SU-DHL-6 (cell line): ENCODE results near the gene RPS27L.
A peak's percentile ranks its signal among the peaks of the same experiment; 100 is the strongest.

Source experiments
- H2AFZ ChIP-seq: fragments of 200-600 bp; sonication (generic); 2 replicates; pipeline ENCODE4 v1.6.1; 2014; ENCODE audit warnings: low read depth, mild to moderate bottlenecking, moderate library complexity, mixed read lengths, antibody characterized with exemption, low read length; ENCODE audit not compliant: severe bottlenecking
- H3F3A ChIP-seq: fragments of 200-600 bp; shearing (Covaris generic); 2 replicates; pipeline ENCODE4 v1.6.0; 2016; ENCODE audit warnings: antibody characterized with exemption, mild to moderate bottlenecking; ENCODE audit not compliant: insufficient read depth
- H3K27ac ChIP-seq: fragments of 200-600 bp; sonication (generic); 2 replicates; pipeline ENCODE4 v1.5.1; 2016; ENCODE audit warnings: low read depth, mild to moderate bottlenecking, low read length, moderate library complexity, mixed read lengths
- H3K27me3 ChIP-seq: fragments of 200-600 bp; sonication (generic), shearing (Covaris generic); 2 replicates; pipeline ENCODE4 v1.6.0; 2014; ENCODE audit warnings: mild to moderate bottlenecking, low read length
- H3K36me3 ChIP-seq: fragments of 200-600 bp; sonication (generic); 2 replicates; pipeline ENCODE4 v1.6.1; 2014; ENCODE audit warnings: mild to moderate bottlenecking, low read length, mixed read lengths
- H3K4me2 ChIP-seq: fragments of 300-600, 200-600 bp; shearing (Covaris generic), sonication (generic); 2 replicates; pipeline ENCODE4 v1.6.0; 2014; ENCODE audit warnings: low read length, low read depth, mild to moderate bottlenecking; ENCODE audit not compliant: poor library complexity, severe bottlenecking
- H3K4me3 ChIP-seq: fragments of 200-600 bp; sonication (generic); 2 replicates; pipeline ENCODE4 v1.5.1; 2014; ENCODE audit warnings: antibody characterized with exemption, low read length, mild to moderate bottlenecking, mixed read lengths; ENCODE audit not compliant: insufficient read depth, poor library complexity, severe bottlenecking
- H3K79me2 ChIP-seq: fragments of 200-600 bp; sonication (generic); 2 replicates; pipeline ENCODE4 v1.6.1; 2014; ENCODE audit warnings: mild to moderate bottlenecking, low read length, moderate library complexity; ENCODE audit not compliant: insufficient read depth
- H3K9ac ChIP-seq: fragments of 200-600 bp; sonication (generic); 2 replicates; pipeline ENCODE4 v1.7.0; 2014; ENCODE audit warnings: mild to moderate bottlenecking, low read length
- H3K9me2 ChIP-seq: fragments of 200-600 bp; sonication (generic); replicated peaks from 2 replicates; pipeline ENCODE4 v1.6.1; 2014; ENCODE audit warnings: low read length; ENCODE audit not compliant: insufficient read depth
- H3K9me3 ChIP-seq: fragments of 200-600 bp; sonication (generic); 2 replicates; pipeline ENCODE4 v1.6.1; 2014; ENCODE audit warnings: low read length, mixed read lengths; ENCODE audit not compliant: insufficient read depth
- H4K20me1 ChIP-seq: fragments of 200-600 bp; sonication (generic); 2 replicates; pipeline ENCODE4 v1.6.1; 2014; ENCODE audit warnings: low read depth, mild to moderate bottlenecking, antibody characterized with exemption, low read length, moderate library complexity, mixed read lengths
- CTCF ChIP-seq: fragments of 200-600 bp; sonication (generic); IDR thresholded peaks from one replicate; pipeline ENCODE4 v1.5.1; 2017; ENCODE audit warnings: antibody characterized with exemption, mild to moderate bottlenecking, low read length, moderate library complexity; ENCODE audit not compliant: insufficient read depth, poor library complexity, severe bottlenecking
- EZH2phosphoT487 ChIP-seq: fragments of 200-600 bp; sonication (generic), shearing (Covaris generic); conservative IDR thresholded peaks from 2 replicates; pipeline ENCODE4 v1.6.1; 2018; ENCODE audit warnings: mild to moderate bottlenecking, antibody characterized with exemption, low read length, moderate library complexity, mixed read lengths

RPS27L gene

DNA sequence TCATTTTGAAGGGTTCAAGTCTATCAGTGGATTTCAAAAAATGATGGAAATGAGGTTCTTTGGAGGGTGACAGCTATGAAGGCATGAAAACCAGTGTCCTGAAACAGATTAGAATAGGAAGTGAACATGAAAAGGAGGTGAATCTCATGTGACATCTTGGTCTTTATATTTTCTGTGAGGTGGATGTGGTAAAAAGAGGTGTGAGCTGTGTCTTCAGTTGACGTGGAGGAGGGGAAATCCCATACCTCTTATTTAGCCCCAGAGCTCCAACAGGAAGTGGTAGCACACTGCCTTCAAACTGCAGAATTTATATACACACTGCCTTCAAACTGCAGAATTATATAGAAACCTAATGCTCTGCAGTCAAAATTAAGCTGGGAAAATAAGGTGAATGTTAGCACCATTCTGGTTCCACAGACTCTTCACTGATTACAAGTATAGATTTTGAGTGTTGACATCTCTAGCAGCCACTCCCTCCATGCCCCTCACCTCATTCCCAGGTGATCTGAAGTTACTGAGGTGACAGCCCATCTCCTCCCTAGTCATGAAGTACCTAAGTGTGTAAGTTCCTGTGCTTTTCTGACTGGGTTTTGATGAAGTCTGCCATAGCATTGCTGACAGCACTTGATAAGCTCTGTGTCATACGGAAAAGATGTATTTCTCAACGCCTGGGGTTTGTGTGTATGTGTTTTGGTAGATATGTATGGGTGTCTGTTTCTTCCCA lies 34.8 kb upstream of the RPS27L start:
- H3K9me2 ChIP-seq = no peaks in the 10 kb centered on the region
- no peaks in the 10 kb centered on the region for H3K9me3 ChIP-seq
- peaks cover 73% of the 10 kb centered on the region for H3K79me2 ChIP-seq
- peaks cover 30% of the 10 kb centered on the region for H3F3A ChIP-seq
- H3K27ac ChIP-seq = peak overlapping the region; percentile 97
- no peaks in the 10 kb centered on the region for H3K27me3 ChIP-seq
- no peaks in the 10 kb centered on the region for H3K36me3 ChIP-seq
- H4K20me1 ChIP-seq = no peaks in the 10 kb centered on the region
- H2AFZ ChIP-seq = no peak overlapping the region
- H3K4me3 ChIP-seq = peak overlapping the region; percentile 90
- TF ChIP-seq CTCF (no peak), EZH2phosphoT487 (no peak)
- H3K4me2 ChIP-seq = peak overlapping the region; percentile 96
- H3K9ac ChIP-seq = peak overlapping the region; percentile 92

- Histone ChIP-seq H2AFZ (no peak overlapping the region), H3K79me2 (peaks cover 64% of the 10 kb centered on the region), H4K20me1 (no peaks in the 10 kb centered on the region), H3K4me2 (peak overlapping the region; percentile 96), H3K36me3 (no peaks in the 10 kb centered on the region), H3K9me3 (no peaks in the 10 kb centered on the region), H3K27me3 (no peaks in the 10 kb centered on the region), H3F3A (peaks cover 30% of the 10 kb centered on the region), H3K9ac (peak overlapping the region; percentile 92), H3K9me2 (no peaks in the 10 kb centered on the region), H3K4me3 (peak overlapping the region; percentile 90), H3K27ac (peak overlapping the region; percentile 97)
- TF ChIP-seq EZH2phosphoT487 (no peak), CTCF (no peak)
Observed at GRCh38 chr15:63190769-63191649, 33.7 kb upstream of the RPS27L start.

- H3K9ac ChIP-seq = peak overlapping the region; percentile 92
- peaks cover 30% of the 10 kb centered on the region for H3F3A ChIP-seq
- peaks cover 55% of the 10 kb centered on the region for H3K79me2 ChIP-seq
- no peaks in the 10 kb centered on the region for H4K20me1 ChIP-seq
- H2AFZ ChIP-seq = peak overlapping the region; percentile 69
- TF ChIP-seq EZH2phosphoT487 (no peak), CTCF (no peak)
- no peaks in the 10 kb centered on the region for H3K36me3 ChIP-seq
- no peaks in the 10 kb centered on the region for H3K9me2 ChIP-seq
- no peaks in the 10 kb centered on the region for H3K9me3 ChIP-seq
- H3K4me3 ChIP-seq = peak overlapping the region; percentile 90
- peak overlapping the region; percentile 97 for H3K27ac ChIP-seq
- H3K27me3 ChIP-seq = no peaks in the 10 kb centered on the region
- peak overlapping the region; percentile 96 for H3K4me2 ChIP-seq
Observed at GRCh38 chr15:63189941-63190768, 32.9 kb upstream of the RPS27L start.
